GM18861 (cell line): ENCODE data around the gene MCTP1.
"Not testable (repeated sequence)": the region's sequence is repeated elsewhere in the genome, so short reads cannot be mapped to it uniquely, and the experiment has no call there.

ENCODE experiments used
- ATAC-seq: cut with Tn5 transposase; IDR thresholded peaks from one replicate; pipeline ENCODE4 v1.9.1; 2021; ENCODE audit not compliant: unreplicated experiment

The MCTP1 gene

DNA sequence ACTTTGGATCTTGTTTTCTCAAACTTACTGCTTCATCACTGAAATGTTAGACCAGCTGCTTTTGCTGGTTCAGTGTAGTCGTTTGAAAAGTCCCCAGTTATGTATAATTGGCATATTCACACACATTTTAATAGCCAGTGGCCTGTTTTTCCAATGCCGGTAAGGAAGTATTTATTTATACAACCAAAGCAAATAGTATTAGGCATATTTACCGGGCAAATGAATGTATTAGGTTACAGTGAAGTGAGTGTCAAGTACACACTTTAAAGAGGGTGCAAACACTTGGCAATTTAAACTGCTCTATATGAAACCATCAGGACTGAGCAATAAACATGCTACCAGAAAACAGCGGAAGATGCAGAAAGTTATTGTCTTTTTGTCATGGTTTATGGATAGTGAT is 242.9 kb downstream of the MCTP1 start:
- no peak for ATAC-seq

DNA sequence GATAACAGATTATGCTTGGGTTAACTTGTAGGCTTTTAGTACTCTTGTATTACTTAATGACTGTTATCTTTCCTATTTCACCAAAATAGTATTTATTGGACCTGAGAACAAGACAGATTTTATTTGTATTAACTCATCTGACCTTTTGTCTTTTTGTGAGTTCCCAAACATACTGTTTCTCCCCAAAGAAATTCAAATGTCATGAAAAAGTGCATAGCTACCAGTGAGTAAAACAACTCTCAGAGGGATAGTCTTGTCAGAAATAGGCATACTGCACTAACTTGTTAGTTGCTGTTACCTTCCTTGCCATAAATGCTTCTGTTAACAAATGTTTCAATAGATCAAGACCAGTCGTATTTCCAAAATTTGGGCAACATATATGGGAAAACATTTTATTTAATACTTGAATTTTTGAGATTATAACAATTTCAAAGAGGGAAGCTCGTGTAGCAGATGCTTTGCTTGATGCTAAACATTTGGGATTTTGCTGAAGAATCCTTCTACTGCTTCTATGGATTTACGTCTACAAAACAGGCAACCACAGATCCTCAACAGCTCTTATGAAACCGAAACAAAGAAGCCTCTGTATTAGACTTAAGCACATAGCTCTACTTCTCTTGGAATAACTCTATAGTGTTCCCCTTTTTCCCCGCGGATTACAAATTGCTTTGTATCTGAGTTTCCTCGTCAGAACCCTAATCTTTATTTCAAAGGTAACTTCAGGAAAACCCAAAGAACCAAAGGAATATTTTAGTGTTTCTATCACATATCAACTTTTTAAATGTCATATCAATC is 248.8 kb downstream of the MCTP1 start:
- peak; percentile 33 for ATAC-seq

DNA sequence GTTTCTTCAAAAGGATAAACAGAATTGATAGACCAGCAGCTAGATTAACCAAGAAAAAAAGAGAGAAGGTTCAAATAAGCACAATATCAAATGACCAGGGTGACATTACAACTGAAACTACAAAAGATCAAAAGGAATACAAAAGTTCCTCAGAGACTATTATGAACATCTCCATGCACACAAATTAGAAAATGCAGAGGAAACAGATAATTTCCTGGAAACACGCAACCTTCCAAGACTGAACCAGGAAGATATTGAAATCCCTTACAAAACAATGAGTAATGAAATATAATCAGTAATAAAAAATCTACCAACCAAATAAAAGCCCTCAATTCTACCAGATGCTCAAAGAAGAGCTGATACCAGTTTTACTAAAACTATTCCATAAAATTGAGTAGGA is 252.1 kb downstream of the MCTP1 start:
- ATAC-seq = no peak

DNA sequence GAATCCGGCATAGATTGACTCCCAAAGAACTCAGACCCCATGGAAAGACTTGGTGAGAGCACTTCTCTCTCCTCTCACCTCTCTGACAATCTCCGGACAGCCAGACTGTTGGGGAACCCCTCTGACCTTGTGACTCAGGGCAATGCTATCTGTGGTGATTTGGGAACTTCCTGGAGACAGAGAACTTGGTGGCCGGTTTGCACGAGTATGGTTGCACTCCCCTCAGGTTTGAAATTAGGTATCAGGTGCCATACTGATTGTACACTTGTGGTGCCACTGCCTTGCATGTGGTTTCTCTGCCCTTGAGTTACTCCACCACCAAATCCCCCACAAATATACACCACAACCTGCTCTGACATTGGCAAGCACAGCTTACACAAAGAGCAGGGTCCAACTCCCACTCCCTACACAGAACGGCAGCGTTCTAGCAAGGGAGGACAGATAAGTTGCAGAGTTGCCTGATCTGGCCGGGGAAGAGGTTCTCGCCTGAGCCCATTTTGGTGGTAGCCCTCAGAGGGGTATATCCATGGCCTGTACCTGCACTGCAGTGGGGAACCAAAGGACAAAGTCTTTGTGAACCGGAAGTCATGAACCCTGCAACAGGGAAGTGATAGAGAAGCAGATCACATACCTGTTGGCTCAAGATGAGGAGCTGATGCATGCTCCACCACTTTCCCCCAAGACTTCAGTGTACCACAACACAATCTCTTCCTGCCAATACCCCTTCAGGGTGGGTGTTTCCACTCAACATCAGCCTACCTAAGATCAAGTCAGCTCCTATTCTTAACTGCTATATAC is 255.1 kb downstream of the MCTP1 start:
- ATAC-seq = peak; percentile 51

DNA sequence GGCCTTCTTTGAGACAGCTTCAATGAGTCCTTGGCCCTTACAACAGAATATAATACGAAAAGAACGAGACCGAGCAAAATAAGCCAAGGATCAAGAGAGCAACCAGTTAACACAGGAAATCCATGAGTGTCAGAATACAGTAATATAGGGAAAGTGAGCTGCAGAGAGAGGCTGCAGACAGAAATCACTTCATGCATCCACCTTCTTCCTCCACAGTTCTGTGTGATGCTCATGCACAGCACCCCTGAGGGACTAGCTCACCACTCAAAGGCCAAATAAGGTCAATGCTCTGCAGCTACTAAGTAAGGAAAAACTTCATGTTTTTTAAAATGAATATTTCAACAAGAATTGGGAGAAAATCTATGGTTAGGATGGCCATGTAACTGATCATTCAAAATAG is 257.1 kb downstream of the MCTP1 start:
- ATAC-seq = no peak

DNA sequence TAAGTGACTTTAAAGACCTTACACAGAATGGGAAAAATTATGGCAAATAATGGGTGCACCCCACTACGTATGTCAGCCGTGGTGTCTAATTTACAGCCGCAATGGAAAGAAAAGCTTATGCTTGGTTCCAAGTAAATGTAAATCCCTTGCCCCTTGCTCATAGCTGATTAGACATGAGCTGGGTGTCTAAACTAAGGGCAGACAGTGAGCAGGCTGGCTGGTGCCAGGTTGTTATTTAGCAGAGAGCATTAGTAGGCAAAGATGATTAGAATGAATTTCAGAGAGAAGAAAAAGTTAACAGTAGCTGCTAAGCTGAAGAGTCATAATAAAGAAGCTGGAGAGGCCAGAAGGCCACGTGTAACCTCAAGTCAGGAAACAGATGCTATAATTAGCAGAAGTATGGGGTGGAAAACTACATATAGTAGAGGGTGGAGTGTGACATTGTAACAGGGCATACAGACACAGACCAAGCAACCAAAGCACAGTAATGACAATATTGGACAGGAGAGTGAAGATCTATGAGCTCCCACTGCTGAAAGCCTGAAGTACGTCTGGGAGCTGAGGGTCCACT is 257.7 kb downstream of the MCTP1 start:
- no peak for ATAC-seq

DNA sequence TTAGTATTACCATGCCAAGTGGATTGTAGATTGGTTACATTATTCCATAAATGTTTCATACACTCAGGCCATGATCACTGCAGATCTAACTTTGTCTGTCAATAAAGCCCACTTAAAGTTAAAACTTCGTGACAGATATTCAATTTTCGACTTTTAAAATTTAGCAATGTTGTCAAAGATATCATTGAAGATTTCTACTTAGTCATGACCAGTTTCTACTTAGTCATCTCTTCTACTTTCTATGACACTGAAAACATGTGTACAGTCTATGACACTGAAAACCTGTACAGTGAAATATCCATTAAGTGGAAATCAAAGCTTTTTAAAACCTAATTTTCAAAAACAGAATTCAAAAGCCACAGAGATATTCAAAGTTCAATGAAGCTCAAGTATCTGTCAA is 258.2 kb downstream of the MCTP1 start:
- ATAC-seq = no peak

DNA sequence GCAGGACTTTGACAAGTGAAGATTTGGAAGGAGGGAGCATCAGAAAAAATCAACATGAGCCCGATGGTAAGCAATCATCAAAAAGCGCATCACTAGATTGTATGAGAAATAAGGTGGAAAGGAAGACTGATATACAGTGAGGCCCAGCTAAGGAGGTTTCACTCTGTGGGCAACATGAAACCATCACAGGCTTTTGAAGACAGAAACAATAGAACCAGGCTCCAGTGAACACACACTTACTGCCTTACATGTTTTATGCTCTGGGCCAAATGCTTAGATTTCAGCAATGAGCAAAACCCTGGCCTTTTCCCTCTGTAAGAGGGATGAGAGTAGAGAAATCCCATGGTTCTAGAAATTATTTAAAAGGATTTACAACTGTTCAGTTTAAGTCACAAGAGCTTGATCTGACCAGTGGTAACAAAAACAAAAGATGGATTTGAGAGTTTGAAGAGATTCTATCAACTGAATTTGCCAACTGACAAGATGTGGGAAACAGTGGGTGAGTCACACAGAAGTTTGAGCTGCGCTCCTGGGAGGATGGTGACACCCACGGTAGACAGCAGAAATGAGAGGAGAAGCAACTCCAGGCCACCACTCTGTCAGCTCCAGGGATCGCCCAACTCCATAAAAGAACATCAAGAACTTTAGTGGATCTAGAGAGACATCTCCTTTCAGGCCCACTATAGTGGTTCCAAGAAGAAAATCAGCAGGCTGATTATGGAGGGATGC is 261.8 kb downstream of the MCTP1 start:
- ATAC-seq = peak; percentile 71

DNA sequence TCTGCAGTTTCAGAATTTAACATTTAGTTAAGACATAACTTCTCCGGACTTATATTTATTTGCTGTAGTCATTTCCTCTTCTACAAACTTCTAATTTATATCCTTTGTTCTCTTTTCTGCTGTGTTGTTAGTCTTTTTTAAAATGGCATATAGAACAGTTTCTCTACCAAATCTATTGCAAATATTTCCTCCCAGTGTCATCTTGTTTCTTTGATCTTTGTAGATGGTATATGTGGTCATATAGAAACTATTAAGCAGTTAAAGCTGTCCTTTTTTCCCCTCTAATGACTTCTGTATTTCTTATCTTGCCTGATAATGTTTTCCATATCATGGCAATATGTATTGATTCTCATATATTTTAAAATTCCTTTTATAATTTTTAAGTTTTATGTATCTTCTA is 264.5 kb downstream of the MCTP1 start:
- ATAC-seq = no peak

DNA sequence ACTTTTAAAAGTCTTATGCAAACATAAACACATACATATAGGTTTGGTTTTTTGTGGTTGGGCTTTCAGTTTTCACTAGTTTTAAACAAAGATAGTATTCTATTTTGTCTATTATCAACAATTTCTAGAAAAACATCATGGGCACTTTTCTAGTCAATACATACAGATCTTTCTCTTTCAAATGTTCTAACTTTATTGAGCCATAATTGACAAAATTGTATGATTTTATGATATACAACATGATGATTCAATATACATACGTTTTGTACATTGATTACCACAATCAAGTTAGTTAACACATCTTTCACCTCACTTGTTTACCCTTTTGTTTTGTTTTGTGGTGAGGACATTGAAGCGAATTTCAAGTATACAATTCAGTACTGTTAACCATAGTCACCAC is 265.9 kb downstream of the MCTP1 start:
- ATAC-seq = no peak

DNA sequence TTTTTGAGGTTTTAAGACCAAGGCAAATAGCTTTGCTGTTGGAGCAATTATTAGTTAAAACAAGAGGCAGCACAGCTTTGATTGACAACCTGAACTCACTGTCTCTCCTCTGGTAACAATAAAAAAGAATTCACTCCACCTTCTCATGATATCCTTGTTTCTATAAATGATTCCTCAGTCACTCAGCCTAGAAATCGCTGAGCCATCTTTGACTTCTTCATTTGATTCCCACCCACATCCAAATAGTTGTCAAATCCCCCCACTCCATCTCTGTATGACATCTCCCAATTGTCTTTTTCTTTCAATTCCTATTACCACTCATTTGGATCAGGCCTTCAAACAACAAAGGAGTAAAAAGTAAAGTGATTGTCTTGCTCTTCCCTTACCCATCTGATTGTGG is 266.4 kb downstream of the MCTP1 start:
- no peak for ATAC-seq

DNA sequence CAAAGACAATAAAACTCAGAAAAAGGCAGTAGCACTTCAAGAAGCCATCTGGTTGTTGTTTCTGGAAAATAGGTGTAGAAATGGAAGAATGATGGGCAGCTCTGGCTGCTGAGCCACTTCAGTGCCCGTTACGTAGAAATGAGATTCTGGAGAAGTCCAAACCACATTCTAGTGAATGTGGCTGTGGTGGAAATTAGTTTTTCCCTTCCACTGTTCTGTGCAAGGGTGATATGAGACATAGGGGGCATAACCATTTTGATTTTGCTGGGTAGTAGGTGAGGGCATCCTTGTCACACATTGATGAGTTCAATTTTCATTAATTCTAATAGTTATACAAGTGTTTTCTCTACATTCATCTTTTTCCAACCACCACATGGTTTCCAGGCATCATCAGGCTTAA is 275.1 kb downstream of the MCTP1 start:
- ATAC-seq = no peak

DNA sequence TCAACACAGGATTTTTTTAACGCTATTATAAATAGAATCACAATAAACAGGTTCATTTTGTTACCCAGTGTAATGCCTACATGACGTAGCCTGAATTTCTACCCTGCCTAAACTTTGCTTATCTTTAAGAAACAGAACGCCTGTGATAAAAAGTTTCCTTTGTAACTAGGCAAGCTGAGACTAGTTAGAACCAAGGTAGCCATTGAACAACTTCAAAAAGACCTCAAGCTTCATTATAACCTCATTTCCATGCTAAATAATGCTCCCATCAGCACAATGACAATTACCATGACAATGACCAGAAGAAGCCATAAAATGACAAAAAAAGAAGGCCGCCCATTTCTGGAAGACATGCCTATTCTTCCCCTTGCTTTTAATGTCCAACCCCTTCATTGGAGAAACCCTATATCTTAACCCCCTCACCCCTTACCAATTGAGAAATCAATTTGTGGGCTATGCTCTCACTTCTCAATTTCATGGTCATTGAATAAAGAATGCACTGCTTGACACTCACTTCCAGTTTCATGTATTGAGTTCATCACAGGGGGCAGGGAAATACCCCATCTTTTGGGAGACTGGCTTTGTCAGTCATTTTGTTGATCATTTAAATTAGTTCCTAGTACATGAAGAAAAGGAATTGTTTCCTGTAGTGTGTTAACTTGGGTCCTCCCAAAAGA is 276.8 kb downstream of the MCTP1 start:
- ATAC-seq = peak; percentile 60

DNA sequence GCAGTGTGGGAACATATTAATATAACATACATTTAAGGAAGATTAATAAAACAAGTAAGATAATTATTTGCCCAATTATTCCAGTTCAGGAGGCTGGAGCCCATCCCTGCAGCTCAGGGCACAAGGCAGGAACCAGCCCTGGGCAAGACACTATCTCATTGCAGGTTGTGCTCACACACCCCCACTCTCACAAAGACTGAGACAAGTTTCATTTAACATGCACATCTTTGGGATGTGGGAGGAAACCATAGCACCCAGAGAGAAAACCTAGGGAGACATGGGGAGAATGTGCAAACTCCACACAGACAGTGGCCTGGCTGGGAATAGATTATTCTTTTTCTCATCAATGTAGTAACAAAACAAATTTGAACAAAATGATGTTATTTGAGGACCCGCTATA is 279.1 kb downstream of the MCTP1 start:
- no peak for ATAC-seq

DNA sequence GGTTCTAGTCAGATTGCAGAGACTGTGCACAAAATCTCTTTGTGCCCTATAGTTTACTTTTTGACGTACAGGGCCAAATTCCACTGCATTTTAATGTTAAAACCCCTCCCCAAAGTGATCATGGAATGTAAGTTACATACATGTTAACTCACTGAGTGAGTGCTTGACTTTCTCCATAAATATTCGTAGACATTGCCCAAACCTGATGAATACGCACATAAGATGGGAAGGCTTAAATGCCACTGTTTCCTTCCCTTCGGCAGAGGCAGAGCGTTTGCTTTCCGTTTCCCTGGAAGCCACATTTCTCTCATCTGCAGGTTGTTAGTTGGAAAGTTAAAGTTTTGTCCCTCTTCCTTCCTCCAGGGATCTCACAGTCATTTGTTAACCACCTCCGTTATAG is 286.2 kb downstream of the MCTP1 start:
- ATAC-seq = no peak

DNA sequence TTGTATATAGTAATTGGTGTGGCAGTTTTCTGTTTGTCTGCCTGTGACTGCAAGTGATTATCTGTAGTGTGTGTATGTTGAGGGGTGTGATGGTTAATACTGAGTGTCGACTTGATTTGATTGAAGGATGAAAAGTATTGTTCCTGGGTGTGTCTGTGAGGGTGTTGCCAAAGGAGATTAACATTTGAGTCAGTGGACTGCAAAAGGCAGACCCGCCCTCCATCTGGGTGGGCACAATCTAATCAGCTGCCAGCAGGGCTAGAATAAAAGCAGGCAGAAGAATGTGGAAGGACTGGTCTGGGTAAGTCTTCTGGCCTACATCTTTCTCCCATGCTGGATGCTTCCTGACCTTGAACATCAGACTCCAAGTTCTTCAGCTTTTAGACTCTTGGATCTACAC is 290.4 kb downstream of the MCTP1 start:
- ATAC-seq = not testable (repeated sequence)

DNA sequence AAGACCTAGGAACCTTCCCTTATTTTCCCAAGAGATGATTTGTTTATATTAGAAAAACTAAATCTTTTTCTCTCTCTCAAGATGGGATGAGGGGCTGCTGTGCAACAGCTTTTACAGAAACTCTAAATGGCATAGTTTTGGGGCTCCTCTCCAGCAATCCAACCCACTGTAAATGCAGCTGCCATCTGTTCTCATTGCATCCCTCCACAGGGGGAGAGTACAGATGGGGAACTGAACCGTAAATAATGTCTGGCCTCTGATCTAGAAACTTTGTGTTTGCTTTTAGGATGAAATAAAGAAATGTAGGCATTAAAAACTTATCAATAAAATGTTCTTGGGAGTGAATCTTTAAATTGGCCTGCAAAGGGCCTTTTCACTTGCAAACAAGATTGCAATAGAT is 291.4 kb downstream of the MCTP1 start:
- ATAC-seq = no peak

DNA sequence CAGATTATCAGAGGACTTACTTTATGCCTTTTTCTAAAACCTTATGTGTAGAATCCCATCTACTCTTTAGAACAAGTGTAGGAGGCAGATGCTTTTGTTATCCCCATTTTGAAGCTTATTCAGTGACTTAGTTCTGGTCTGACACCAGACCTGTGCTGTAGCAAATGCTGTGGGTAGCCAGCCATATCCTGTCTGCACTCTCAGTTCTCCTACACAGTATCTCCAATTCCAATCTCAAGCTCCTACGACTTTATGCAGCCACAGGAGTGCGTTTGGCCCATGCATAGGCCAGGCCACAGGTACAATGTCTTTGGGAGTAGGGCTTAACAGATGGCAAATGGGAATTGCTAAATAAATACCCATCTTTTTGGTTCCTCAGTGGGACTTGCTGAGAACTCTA is 292.6 kb downstream of the MCTP1 start:
- peak; percentile 68 for ATAC-seq

DNA sequence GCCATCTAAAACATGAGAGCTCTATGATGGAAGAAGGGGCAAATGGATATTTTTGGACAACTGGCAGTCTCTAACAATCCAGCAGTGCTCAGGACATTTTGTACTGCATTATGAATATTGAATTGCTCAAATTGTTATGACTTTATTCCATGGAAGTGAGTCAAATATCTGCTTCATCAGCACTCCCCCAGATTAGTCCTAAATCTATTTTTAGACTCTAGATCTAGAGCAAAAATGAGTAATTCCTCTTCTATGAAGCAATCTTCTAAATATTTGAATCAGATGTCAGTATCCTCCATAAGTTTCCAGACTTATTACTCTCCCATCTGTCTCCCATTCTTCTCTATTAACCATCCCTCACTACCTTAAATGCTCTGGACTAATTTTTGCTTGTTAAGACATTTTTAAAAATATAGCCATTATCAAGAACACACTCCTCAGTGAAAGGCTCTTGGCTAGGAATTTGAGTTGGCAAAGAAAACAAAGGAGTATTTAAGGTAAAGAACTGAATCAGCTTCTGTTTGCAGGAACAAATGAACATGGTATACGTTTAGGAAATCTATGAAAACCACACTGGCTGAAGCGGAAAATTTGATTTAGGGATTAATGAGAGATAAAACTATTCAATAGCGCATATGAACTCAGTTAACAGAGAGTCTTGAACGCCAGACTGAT is 300.9 kb downstream of the MCTP1 start:
- ATAC-seq = no peak

DNA sequence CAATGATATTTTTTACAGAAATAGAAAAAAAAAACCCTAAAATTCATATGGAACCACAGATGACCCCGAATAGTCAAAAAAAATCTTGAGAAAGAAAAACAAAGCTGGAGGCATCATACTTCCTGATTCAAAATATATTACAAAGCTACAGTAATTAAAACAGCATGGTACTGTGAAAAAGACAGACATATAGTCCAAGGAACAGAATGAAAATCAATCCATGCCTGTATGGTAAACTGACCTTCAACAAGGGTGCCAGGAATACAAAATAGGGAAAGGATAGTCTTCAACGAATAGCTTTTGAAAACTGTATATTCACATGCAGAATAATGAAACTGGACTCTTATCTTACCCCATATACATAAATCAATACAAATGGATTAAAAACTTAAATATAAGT is 307.5 kb downstream of the MCTP1 start:
- no peak for ATAC-seq
